ENCODE measurements around the gene BMPR1A.

GRCh38 chr10:86946213-86947155 lies 190.1 kb downstream of the BMPR1A start:
- TF ChIP-seq CTCF (IDR thresholded peaks at IDR 0.05) = no peak
- no peak for TF ChIP-seq POLR2A (IDR thresholded peaks at IDR 0.05)

Measured in right lobe of liver (tissue), 4 donors.